Skeletal muscle tissue (tissue), 4 donors: ENCODE data around the gene NME9. TPM values are rescaled to one million over a fixed set of nuclear protein-coding genes. Genes with fewer than 3 reads are reported as not detected.

Experiments used
- H3K27ac ChIP-seq: one replicate; pipeline ENCODE4 v1.7.0; 2013; ENCODE audit warnings: mild to moderate bottlenecking, low read depth, low read length, inconsistent platforms
- H3K27me3 ChIP-seq, 3 donors: one replicate each; pipeline ENCODE4 v1.7.0; 2013; ENCODE audit warnings: low read length in 3 of 3; ENCODE audit not compliant: control insufficient read depth in 3 of 3, insufficient read depth in 3 of 3
- H3K36me3 ChIP-seq, 3 donors: one replicate each; pipeline ENCODE4 v1.7.0; 2013; ENCODE audit warnings: low read length in 3 of 3; ENCODE audit not compliant: control insufficient read depth in 3 of 3, insufficient read depth in 3 of 3
- H3K4me1 ChIP-seq, 3 donors: one replicate each; pipeline ENCODE4 v1.7.0; 2013; ENCODE audit warnings: low read length in 3 of 3, mild to moderate bottlenecking in 3 of 3; ENCODE audit not compliant: control insufficient read depth in 3 of 3, insufficient read depth in 3 of 3
- H3K4me3 ChIP-seq, 3 donors: one replicate each; pipeline ENCODE4 v1.7.0; 2013; ENCODE audit warnings: low read length in 3 of 3
- H3K9ac ChIP-seq, 3 donors: one replicate each; pipeline ENCODE4 v1.7.0; 2013; ENCODE audit warnings: low read length in 3 of 3, mild to moderate bottlenecking in 3 of 3, moderate library complexity in 2 of 3, low read depth in 1 of 3
- H3K9me3 ChIP-seq, 3 donors: one replicate each; pipeline ENCODE4 v1.7.0; 2013; ENCODE audit warnings: low read length in 3 of 3; ENCODE audit not compliant: control insufficient read depth in 3 of 3
- total RNA-seq: library from RNA; depleted of rRNA; stranded (reverse); fragments of >200 nt; gene quantifications from one replicate; pipeline ENCODE4 v1.2.3, GENCODE V29; 2014
- donor health status: Osteomylitis.

The NME9 gene
- total RNA-seq, 1 donor from 2014 or later: not detected

DNA sequence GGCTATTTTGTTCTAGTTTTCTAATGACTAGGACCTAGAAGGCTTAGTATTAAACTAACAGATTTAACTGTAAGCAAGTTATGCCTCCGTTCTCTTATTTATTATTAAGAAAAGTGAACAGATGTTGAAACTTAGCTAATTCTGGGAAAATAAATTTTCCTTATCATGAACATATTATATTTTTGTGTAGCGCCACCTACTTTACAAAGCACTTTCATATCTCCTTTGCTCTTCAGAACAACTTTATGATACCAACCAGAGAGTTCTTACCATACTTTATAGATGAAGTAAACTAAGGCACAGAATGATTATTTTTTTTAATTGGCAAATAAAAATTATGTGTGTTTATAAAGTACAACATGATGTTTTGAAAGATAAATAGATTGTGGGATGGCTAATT lies 59.4 kb downstream of the NME9 start:
- no peak overlapping the region for H3K27ac ChIP-seq
- H3K36me3 ChIP-seq: peaks cover 22 to 50% (median 39%) of the 10 kb centered on the region in 3 donors
- H3K9me3 ChIP-seq: no peaks in the 10 kb centered on the region

GRCh38 chr3:138267083-138267482 lies 62.6 kb downstream of the NME9 start:
- H3K27ac ChIP-seq: no peak overlapping the region
- peaks cover 20 to 35% (median 22%) of the 10 kb centered on the region in 3 donors for H3K36me3 ChIP-seq
- no peaks in the 10 kb centered on the region for H3K27me3 ChIP-seq
- no peaks in the 10 kb centered on the region for H3K4me1 ChIP-seq
- no peak overlapping the region for H3K4me3 ChIP-seq
- no peaks in the 10 kb centered on the region for H3K9me3 ChIP-seq
- H3K9ac ChIP-seq: no peak overlapping the region

More for the DNA sequence above, 59.4 kb downstream of the NME9 start:
- Histone ChIP-seq H3K27me3 (no peaks in the 10 kb centered on the region), H3K9ac (no peak overlapping the region), H3K4me1 (no peaks in the 10 kb centered on the region), H3K4me3 (no peak overlapping the region)

DNA sequence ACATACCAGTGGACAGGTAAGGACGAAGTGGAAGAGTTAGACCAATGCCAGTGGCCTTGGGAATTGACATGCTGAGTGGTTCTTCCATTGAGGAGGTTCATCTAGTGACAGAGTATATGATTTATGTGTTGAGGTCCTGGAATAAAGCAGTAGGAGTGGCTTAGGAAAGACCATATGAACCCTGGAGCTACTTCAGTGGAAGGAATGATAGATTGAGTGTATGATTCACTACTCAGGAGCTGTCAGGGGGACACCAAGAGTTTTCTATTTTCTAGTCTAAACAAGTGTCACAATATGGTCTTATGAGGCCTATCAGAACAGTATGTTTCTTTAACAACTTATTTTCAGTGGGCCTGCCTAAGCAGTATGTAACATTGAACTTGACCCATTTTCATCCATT lies 63.9 kb downstream of the NME9 start:
- H3K4me3 ChIP-seq: no peak overlapping the region
- no peaks in the 10 kb centered on the region for H3K9me3 ChIP-seq
- no peak overlapping the region for H3K9ac ChIP-seq
- H3K27me3 ChIP-seq: no peaks in the 10 kb centered on the region
- H3K4me1 ChIP-seq: no peaks in the 10 kb centered on the region
- no peak overlapping the region for H3K27ac ChIP-seq
- H3K36me3 ChIP-seq: peaks cover 12 to 30% (median 17%) of the 10 kb centered on the region in 3 donors

DNA sequence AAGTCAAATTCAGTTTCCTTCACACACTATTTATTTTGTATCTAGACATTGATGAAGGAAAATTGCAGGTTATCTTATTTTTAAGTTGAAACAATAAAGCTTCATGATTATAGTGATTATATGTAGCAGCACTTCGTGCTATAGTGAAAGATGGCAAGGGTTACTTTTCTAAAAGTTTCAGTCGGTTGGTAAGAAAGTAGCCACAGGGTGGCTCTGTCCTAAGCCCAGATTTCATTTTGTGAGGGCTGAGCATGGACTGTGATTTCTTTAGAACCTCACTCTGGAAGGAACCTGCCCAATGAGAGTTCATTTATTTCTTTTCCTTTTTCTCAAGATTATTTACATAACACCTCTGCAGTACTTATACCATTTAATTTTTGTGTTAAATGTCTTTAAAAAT lies 66.5 kb downstream of the NME9 start:
- Histone ChIP-seq H3K36me3 (peaks cover 10 to 19% (median 17%) of the 10 kb centered on the region in 3 donors), H3K27ac (no peak overlapping the region)

DNA sequence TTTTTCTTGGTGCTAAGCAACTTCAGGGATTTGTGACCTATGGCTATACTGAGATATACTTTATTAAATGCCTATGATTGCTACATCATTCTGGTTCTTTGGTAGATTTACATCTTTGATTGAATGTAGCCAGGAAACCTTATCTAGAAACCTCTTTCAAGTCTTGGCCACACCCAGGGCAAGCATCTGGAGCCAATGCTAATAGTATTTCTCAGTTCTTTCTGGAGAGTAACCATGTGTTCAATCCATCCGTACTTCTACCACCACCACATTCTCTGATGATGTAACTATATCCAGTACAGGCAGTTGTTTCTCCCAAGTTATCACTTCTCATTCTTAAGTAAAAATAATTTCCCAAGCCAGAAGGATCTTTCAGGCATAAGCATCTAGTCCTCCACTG lies 69.0 kb downstream of the NME9 start:
- no peaks in the 10 kb centered on the region for H3K27me3 ChIP-seq
- H3K9me3 ChIP-seq: no peaks in the 10 kb centered on the region
- H3K4me1 ChIP-seq: peaks cover 0 to 9% (median 0%) of the 10 kb centered on the region in 3 donors
- H3K9ac ChIP-seq: no peak overlapping the region
- H3K36me3 ChIP-seq: peaks cover 7 to 13% (median 8%) of the 10 kb centered on the region in 3 donors
- no peak overlapping the region for H3K27ac ChIP-seq
- H3K4me3 ChIP-seq: no peak overlapping the region

More for the DNA sequence above, 66.5 kb downstream of the NME9 start:
- Histone ChIP-seq H3K9me3 (no peaks in the 10 kb centered on the region), H3K27me3 (no peaks in the 10 kb centered on the region), H3K9ac (no peak overlapping the region), H3K4me1 (no peaks in the 10 kb centered on the region), H3K4me3 (no peak overlapping the region)

DNA sequence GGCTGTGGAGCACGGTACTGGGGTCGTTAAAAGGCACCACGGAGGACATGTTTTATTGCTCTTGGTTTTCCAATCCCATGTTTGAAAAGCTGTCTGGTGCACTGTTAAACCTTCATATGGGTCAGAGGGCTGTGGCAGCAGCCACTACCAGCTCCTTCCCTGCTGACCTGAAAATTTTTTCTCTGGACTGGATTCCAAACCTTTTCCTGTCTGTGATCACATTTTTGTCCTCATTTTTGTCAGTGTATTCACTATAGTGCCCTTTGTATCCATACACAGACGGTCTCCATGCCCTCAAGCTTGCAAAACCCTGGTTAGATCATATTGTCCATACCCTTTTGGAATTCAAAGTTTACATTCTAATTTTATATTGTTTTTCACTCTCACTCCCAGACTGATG lies 70.5 kb downstream of the NME9 start:
- Histone ChIP-seq H3K9me3 (no peaks in the 10 kb centered on the region), H3K9ac (no peak overlapping the region), H3K4me1 (peaks cover 0 to 9% (median 0%) of the 10 kb centered on the region in 3 donors), H3K27ac (no peak overlapping the region), H3K27me3 (no peaks in the 10 kb centered on the region), H3K36me3 (peaks cover 3 to 9% (median 4%) of the 10 kb centered on the region in 3 donors), H3K4me3 (no peak overlapping the region)

DNA sequence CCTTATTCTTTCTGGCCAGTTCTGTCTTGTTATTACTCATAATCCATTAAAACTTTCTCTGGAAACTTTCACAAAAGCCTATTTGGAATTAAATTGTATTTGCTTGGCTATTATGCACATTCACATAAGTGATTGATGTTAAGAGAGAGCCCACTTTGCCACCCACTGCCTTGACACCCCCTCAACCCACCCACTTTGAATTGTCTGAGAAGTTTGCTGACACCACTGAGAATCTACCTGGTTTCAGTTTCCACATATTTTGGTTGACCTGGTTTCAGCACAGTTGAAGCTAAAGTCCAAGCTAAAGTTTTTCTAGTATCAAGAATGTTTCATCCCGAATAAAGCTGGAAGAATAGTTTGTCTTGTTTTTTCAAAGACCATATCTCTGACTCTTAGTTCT lies 71.7 kb downstream of the NME9 start:
- Histone ChIP-seq H3K9ac (no peak overlapping the region), H3K9me3 (no peaks in the 10 kb centered on the region), H3K27ac (no peak overlapping the region), H3K27me3 (no peaks in the 10 kb centered on the region), H3K4me1 (peaks cover 0 to 9% (median 0%) of the 10 kb centered on the region in 3 donors), H3K4me3 (no peak overlapping the region), H3K36me3 (peaks cover 0 to 5% (median 2%) of the 10 kb centered on the region in 3 donors)

DNA sequence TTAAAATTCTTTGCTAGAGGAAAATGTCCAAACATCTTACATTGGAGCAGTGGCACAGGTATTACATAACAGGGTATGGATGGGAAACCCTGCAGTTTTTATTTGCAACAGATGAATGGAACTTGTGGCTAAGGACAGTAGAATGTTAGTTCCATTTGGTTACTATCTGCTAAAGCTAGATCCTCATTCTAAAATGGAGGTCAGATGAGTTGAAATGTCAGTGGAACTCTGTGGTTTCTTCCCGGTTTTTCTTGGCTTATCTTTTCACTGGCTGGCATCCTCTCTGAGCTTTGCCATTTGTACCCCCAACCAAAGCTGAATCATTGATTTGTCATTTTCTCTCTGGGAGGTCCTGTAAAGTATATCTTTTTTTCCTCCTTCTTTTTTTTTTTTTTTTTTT lies 73.6 kb downstream of the NME9 start:
- no peak overlapping the region for H3K27ac ChIP-seq

GRCh38 chr3:138254216-138254615 lies 75.4 kb downstream of the NME9 start:
- H3K36me3 ChIP-seq: peaks cover 0 to 4% (median 2%) of the 10 kb centered on the region in 3 donors
- H3K9ac ChIP-seq: no peak overlapping the region
- no peaks in the 10 kb centered on the region for H3K27me3 ChIP-seq
- no peaks in the 10 kb centered on the region for H3K9me3 ChIP-seq
- no peak overlapping the region for H3K4me3 ChIP-seq
- no peak overlapping the region for H3K27ac ChIP-seq
- peaks cover 0 to 9% (median 0%) of the 10 kb centered on the region in 3 donors for H3K4me1 ChIP-seq

More for the DNA sequence above, 73.6 kb downstream of the NME9 start:
- H3K27me3 ChIP-seq: no peaks in the 10 kb centered on the region
- peaks cover 0 to 9% (median 0%) of the 10 kb centered on the region in 3 donors for H3K4me1 ChIP-seq
- no peak overlapping the region for H3K9ac ChIP-seq
- no peaks in the 10 kb centered on the region for H3K9me3 ChIP-seq
- no peak overlapping the region for H3K4me3 ChIP-seq
- H3K36me3 ChIP-seq: peaks cover 0 to 2% (median 2%) of the 10 kb centered on the region in 3 donors

GRCh38 chr3:138253609-138254008 lies 76.0 kb downstream of the NME9 start:
- no peak overlapping the region for H3K27ac ChIP-seq
- peaks cover 0 to 9% (median 0%) of the 10 kb centered on the region in 3 donors for H3K4me1 ChIP-seq
- H3K27me3 ChIP-seq: no peaks in the 10 kb centered on the region
- no peak overlapping the region for H3K9ac ChIP-seq
- no peaks in the 10 kb centered on the region for H3K9me3 ChIP-seq
- H3K4me3 ChIP-seq: no peak overlapping the region
- peaks cover 0 to 7% (median 0%) of the 10 kb centered on the region in 3 donors for H3K36me3 ChIP-seq
